Spleen (tissue), 7 donors: ENCODE data around the gene OR10G8.

Experiments used
- CTCF ChIP-seq, 11 experiments: fragments of 200-600 bp in 7 of 11; fragments of 450-650 bp in 4 of 11; sonication (generic) in 4 of 11; IDR thresholded peaks in 8 of 11; conservative IDR thresholded peaks in 3 of 11; 1 replicate in 7 of 11; 2 replicates in 4 of 11; pipeline versions ENCODE4 v1.4.0 to v1.8.0; 2016 to 2021; ENCODE audit warnings: antibody characterized with exemption in 11 of 11, inconsistent platforms in 4 of 11, mild to moderate bottlenecking in 1 of 11
- POLR2A ChIP-seq, 3 donors: fragments of 450-650 bp; IDR thresholded peaks; one replicate each; pipeline ENCODE4 v1.5.1; 2017; ENCODE audit warnings: antibody characterized with exemption in 3 of 3, mild to moderate bottlenecking in 1 of 3
- POLR2AphosphoS5 ChIP-seq, 3 donors: sonication (generic); formaldehyde crosslinking; IDR thresholded peaks; one replicate each; pipeline ENCODE4 v1.5.1; 2017; ENCODE audit warnings: antibody characterized with exemption in 3 of 3
- donor health status: DM: no; HTN: no; CAD: no; lungs with moderate emphysema.
- donor health status: DM: no; HTN: no; CAD: no.
- donor health status: DM: no; HTN: no; CAD: no.

- TF ChIP-seq POLR2A (IDR thresholded peaks at IDR 0.05) (no peak), CTCF (IDR thresholded peaks at IDR 0.05 in 8 of 11, conservative IDR thresholded peaks at IDR 0.05 in 3 of 11) (no peak), POLR2AphosphoS5 (IDR thresholded peaks at IDR 0.05) (no peak)
These were observed 16.8 kb downstream of the OR10G8 start for GRCh38 chr11:124043420-124043819.
